Brain microvascular endothelial cell (primary cell): ENCODE data around the gene MYOM3.

Experiments
- DNase-seq: peaks from one replicate; pipeline ENCODE4 v3.0.0-alpha.2; 2020
- H3K27ac ChIP-seq: fragments of 250-450 bp; sonication (Bioruptor Pico); 2 replicates; pipeline ENCODE4 v1.5.1; 2020; ENCODE audit warnings: mild to moderate bottlenecking, moderate library complexity
- H3K27me3 ChIP-seq: fragments of 250-450 bp; sonication (Bioruptor Pico); replicated peaks from 2 replicates; pipeline ENCODE4 v1.5.1; 2020; ENCODE audit warnings: mild to moderate bottlenecking
- H3K36me3 ChIP-seq: fragments of 250-450 bp; sonication (Bioruptor Pico); replicated peaks from 2 replicates; pipeline ENCODE4 v1.5.1; 2020; ENCODE audit warnings: mild to moderate bottlenecking
- H3K4me3 ChIP-seq: 2 replicates; pipeline ENCODE4 v1.5.1; 2011; ENCODE audit warnings: low read depth, mild to moderate bottlenecking, control low read depth, low read length, moderate library complexity
- CTCF ChIP-seq: IDR thresholded peaks from 2 replicates; pipeline ENCODE4 v1.5.1; 2011; ENCODE audit warnings: low read depth, mild to moderate bottlenecking, moderate library complexity, low read length, control low read depth, inconsistent platforms; ENCODE audit errors: missing control alignments
- in situ Hi-C: cut with HindIII; loops from 2 replicates; pipeline ENCODE4 v1.10.0; 2017; ENCODE audit warnings: low sequenced_read_pairs, low pct_ligation_motif_present

MYOM3 gene

GRCh38 chr1:24136956-24137539 is 25.1 kb upstream of the MYOM3 start:
- in situ Hi-C loops = no loop called here
- Histone ChIP-seq H3K36me3 (no peaks in the 10 kb centered on the region), H3K27ac (no peak overlapping the region), H3K27me3 (no peaks in the 10 kb centered on the region), H3K4me3 (no peak overlapping the region)
- TF ChIP-seq CTCF = no peak
- DNase-seq = no peak

GRCh38 chr1:24134376-24134775 is 22.4 kb upstream of the MYOM3 start:
- TF ChIP-seq CTCF = no peak
- Histone ChIP-seq H3K27ac (no peak overlapping the region), H3K4me3 (no peak overlapping the region), H3K36me3 (no peaks in the 10 kb centered on the region), H3K27me3 (no peaks in the 10 kb centered on the region)
- DNase-seq = no peak
- in situ Hi-C loops = no loop called here

- in situ Hi-C loops = no loop called here
- Histone ChIP-seq H3K27ac (no peak overlapping the region), H3K4me3 (no peak overlapping the region), H3K27me3 (no peaks in the 10 kb centered on the region), H3K36me3 (no peaks in the 10 kb centered on the region)
- DNase-seq = no peak
- no peak for TF ChIP-seq CTCF
These were observed 21.9 kb upstream of the MYOM3 start for GRCh38 chr1:24133819-24134218.

GRCh38 chr1:24130385-24130784 is 18.4 kb upstream of the MYOM3 start:
- in situ Hi-C loops = no loop called here
- no peak for DNase-seq
- Histone ChIP-seq H3K27ac (no peak overlapping the region), H3K36me3 (no peaks in the 10 kb centered on the region), H3K4me3 (no peak overlapping the region), H3K27me3 (no peaks in the 10 kb centered on the region)
- TF ChIP-seq CTCF = no peak

GRCh38 chr1:24127801-24128363 is 15.9 kb upstream of the MYOM3 start:
- no peak overlapping the region for H3K27ac ChIP-seq
- no peak for DNase-seq
- no peaks in the 10 kb centered on the region for H3K27me3 ChIP-seq
- no peak overlapping the region for H3K4me3 ChIP-seq
- no peak for TF ChIP-seq CTCF
- in situ Hi-C loops = no loop called here
- no peaks in the 10 kb centered on the region for H3K36me3 ChIP-seq
